GM10266 (cell line): Measurements from ENCODE around the gene ZNF107.
"Not testable (repeated sequence)": the region's sequence is repeated elsewhere in the genome, so short reads cannot be mapped to it uniquely, and the experiment has no call there.

Experiments
- DNase-seq: peaks from one replicate; pipeline ENCODE4 v3.0.0; 2012; ENCODE audit errors: extremely low spot score
- TF ChIP-seq, protein P1 (sequence below): IDR thresholded peaks from 2 replicates; pipeline ENCODE4 v1.5.1; 2012; ENCODE audit warnings: mild to moderate bottlenecking, low read depth; ENCODE audit not compliant: control insufficient read depth, insufficient read depth; ENCODE audit errors: missing control alignments

ZNF107 gene

DNA sequence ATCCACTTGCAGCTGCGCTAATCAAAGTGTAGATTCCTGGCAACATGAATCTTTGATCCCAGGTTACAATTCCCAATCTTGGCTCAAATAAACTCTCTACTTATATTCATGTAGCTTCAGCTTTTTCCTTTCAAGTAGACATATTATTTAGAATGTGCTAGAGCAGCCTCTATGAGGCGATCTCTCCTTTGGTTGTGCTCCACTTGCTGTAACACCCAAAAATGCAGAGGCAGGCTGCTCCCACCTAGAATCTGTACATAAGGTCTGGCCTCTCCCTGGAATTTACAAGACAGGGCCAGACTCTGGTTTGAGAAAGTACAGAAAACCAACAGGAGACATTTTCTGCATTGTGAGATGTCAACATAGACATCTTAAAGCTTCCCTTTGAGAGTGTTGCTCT lies 23.1 kb downstream of the ZNF107 start:
- no peak for DNase-seq
- TF ChIP-seq, protein P1, sequence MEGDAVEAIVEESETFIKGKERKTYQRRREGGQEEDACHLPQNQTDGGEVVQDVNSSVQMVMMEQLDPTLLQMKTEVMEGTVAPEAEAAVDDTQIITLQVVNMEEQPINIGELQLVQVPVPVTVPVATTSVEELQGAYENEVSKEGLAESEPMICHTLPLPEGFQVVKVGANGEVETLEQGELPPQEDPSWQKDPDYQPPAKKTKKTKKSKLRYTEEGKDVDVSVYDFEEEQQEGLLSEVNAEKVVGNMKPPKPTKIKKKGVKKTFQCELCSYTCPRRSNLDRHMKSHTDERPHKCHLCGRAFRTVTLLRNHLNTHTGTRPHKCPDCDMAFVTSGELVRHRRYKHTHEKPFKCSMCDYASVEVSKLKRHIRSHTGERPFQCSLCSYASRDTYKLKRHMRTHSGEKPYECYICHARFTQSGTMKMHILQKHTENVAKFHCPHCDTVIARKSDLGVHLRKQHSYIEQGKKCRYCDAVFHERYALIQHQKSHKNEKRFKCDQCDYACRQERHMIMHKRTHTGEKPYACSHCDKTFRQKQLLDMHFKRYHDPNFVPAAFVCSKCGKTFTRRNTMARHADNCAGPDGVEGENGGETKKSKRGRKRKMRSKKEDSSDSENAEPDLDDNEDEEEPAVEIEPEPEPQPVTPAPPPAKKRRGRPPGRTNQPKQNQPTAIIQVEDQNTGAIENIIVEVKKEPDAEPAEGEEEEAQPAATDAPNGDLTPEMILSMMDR: no peak

DNA sequence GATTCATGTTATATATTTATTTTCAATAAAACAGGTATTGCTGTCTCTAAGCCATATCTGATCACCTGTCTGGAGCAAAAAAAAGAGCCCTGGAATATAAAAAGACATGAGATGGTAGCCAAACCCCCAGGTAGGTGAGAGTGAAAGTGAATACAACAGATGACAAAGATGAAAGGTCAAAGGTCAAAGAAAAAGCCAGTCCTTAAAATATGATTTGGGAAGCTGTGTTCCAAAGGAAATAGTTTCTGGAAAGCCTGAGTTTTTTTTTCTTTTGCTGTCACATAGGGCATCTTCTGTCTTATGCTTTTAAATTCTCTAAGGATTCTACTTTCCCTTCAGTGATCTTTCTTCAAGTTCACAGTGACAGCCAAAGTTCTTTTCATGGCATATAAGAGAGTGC lies 25.9 kb downstream of the ZNF107 start:
- no peak for DNase-seq
- TF ChIP-seq, protein P1: no peak

DNA sequence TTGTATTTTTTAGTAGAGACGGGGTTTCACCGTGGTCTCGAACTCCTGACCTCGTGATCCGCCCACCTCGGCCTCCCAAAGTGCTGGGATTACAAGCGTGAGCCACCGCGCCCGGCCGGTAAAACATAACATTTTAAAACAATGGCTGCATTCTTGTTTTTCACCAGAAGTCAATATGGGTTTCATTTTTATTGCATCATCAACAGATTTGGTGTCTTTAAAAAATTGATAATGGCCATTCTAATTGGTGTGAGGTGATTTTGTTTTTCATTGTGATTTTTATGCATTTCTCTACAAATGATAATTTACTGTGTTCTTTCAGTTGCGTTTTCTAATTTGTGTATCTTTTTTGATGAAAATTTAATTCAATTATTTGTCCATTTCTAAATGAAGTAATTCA lies 31.9 kb downstream of the ZNF107 start:
- not testable (repeated sequence) for DNase-seq

DNA sequence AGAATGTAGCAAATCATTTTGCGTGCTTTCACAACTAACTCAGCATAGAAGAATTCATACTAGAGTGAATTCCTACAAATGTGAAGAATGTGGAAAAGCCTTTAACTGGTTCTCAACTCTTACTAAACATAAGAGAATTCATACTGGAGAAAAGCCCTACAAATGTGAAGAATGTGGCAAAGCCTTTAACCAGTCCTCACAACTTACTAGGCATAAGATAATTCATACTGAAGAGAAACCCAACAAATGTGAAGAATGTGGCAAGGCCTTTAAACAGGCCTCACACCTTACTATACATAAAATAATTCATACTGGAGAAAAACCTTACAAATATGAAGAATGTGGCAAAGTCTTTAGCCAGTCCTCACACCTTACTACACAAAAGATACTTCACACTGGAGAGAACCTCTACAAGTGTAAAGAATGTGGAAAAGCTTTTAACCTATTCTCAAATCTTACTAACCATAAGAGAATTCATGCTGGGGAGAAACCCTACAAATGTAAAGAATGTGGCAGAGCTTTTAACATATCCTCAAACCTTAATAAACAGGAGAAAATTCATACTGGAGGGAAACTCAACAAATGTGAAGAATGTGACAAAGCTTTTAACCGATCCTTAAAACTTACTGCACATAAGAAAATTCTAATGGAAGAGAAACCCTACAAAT lies 40.8 kb downstream of the ZNF107 start:
- no peak for DNase-seq
- TF ChIP-seq, protein P1: no peak

DNA sequence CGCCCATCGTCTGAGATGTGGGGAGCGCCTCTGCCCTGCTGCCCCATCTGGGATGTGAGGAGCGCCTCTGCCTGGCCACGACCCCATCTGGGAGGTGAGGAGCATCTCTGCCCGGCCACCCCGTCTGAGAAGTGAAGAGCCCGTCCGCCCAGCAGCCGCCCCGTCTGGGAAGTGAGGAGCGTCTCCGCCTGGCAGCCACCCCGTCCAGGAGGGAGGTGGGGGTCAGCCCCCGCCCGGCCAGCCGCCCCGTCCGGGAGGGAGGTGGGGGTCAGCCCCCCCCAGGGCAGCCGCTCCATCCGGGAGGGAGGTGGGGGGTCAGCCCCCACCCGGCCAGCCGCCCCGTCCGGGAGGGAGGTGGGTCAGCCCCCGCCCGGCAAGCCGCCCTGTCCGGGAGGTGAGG lies 52.0 kb downstream of the ZNF107 start:
- DNase-seq: not testable (repeated sequence)

DNA sequence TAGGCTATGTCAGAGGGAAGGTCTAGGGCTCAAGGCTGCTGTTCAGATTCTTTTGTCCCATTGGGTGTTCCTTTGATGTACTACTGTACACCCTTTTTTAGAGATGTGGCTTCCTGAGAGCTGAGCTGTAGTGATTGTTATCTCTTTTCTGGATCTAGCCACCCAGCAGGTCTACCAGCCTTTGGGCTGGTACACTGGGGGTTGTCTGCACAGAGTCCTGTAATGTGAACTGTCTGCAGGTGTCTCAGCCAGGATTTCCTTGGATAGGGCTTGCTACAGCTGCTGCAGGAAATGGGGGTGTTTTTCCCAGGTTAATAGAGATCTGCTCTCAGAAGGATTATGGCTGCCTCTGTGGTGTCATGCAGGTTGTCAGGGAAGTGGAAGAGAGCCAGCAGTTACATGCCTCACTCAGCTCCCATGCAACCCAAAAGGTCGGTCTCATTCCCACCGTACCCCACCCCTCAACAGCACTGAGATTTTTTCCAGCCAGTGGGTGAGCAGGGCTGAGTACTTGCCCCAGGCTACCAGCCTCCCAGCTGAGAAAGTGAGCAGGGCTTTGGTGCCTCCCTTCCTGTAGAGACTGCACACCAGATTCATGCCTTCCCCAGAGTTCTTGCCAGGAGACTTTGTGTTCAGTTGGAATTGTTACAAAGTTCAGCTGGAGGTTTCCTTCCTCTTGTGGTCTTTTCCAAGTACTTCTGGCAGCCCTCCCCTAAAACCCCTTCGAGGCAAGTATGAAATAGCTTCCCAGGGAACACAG lies 63.3 kb downstream of the ZNF107 start:
- DNase-seq: no peak
- TF ChIP-seq, protein P1: no peak

DNA sequence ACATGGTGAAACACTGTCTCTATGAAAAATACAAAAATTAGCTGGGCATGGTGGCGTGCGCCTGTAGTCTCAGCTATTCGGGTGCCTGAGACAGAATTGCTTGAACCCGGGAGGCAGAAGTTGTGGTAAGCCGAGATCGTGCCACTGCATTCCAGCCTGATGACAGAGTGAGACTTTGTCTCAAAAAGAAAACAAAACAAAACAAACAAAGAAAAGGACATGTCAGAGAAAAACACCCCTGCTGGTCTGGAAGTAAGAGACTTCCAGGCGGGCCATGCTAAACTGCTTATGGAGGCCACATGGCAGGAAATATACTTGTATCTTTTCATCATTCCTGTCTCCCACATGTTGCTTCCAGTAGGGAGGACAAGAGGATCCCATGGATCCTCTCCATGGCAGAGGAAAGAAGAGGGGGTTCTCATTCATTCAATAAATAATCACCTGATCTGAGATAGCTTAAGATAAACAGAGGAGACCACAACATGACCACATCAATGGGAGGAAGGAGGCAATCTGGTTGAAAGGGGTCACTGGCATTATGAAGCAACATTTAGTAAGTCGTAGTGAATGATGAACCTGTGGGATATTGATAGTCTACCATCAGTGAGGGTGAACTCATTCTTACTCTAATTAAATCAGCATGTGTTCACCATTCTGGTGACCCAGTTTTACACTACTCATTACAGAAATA lies 67.8 kb downstream of the ZNF107 start:
- TF ChIP-seq, protein P1: no peak
- DNase-seq: no peak

DNA sequence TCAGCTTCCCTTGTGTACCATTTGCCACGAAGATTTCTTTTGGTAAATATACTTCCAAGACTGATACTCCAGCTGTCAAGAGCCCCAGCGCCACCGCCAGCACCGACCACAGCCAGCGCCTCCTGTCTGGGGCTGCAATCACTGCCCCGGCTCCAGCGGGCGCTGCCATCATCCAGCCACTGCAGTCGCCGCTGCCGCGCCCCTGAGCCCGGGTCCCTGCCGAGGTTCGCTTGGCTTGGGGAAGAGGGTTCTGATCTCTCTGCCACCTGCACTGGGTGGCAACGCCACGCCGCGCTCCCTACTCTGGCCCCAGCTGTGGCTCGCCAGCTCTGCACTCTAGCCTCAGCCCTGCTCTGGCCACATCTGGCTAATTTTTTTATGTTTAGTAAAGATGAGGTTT lies 70.6 kb downstream of the ZNF107 start:
- DNase-seq: no peak
- TF ChIP-seq, protein P1: no peak

DNA sequence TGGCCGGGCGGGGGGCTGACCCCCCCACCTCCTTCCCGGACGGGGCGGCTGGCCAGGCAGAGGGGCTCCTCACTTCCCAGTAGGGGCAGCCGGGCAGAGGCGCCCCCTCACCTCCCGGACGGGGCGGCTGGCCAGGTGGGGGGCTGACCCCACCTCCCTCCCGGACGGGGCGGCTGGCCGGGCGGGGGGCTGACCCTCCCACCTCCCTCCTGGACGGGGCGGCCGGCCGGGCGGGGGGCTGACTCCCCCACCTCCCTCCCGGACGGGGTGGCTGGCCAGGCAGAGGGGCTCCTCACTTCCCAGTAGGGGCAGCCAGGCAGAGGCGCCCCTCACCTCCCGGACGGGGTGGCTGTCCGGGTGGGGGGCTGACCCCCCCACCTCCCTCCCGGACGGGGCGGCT lies 72.5 kb downstream of the ZNF107 start:
- DNase-seq: not testable (repeated sequence)

DNA sequence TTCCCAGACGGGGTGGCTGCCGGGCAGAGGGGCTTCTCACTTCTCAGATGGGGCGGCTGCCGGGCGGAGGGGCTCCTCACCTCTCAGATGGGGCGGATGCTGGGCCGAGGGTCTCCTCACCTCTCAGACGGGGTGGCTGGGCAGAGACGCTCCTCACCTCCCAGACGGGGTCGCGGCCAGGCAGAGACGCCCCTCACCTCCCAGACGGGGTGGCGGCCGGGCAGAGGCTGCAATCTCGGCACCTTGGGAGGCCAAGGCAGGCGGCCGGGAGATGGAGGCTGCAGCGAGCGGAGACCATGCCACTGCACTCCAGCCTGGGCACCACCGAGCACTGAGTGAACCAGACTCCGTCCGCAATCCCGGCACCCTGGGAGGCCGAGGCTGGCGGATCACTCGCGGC lies 73.0 kb downstream of the ZNF107 start:
- DNase-seq: not testable (repeated sequence)
